HG03571 (cell line): ENCODE results near the gene FRMPD2.
"Not testable (repeated sequence)": the region's sequence is repeated elsewhere in the genome, so short reads cannot be mapped to it uniquely, and the experiment has no call there.

Source experiments
- ATAC-seq: cut with Tn5 transposase; IDR thresholded peaks from one replicate; pipeline ENCODE4 v1.9.1; 2021; ENCODE audit not compliant: unreplicated experiment

FRMPD2 gene

GRCh38 chr10:48206482-48207250 is 67.8 kb downstream of the FRMPD2 start:
- ATAC-seq, result no peak

GRCh38 chr10:48205918-48206317 is 68.6 kb downstream of the FRMPD2 start:
- no peak for ATAC-seq

- no peak for ATAC-seq
These were observed 74.7 kb downstream of the FRMPD2 start for GRCh38 chr10:48199580-48200377.

GRCh38 chr10:48197236-48197899 is 77.1 kb downstream of the FRMPD2 start:
- ATAC-seq, result no peak

- no peak for ATAC-seq
These were observed 78.7 kb downstream of the FRMPD2 start for GRCh38 chr10:48195803-48196202.

- no peak for ATAC-seq
These were observed 79.7 kb downstream of the FRMPD2 start for GRCh38 chr10:48194830-48195229.

- ATAC-seq, result no peak
These were observed 80.9 kb downstream of the FRMPD2 start for GRCh38 chr10:48193556-48193955.

GRCh38 chr10:48192881-48193450 is 81.5 kb downstream of the FRMPD2 start:
- no peak for ATAC-seq

GRCh38 chr10:48187713-48188485 is 86.6 kb downstream of the FRMPD2 start:
- no peak for ATAC-seq

GRCh38 chr10:48187126-48187525 is 87.4 kb downstream of the FRMPD2 start:
- no peak for ATAC-seq

GRCh38 chr10:48186264-48186804 is 88.2 kb downstream of the FRMPD2 start:
- ATAC-seq, result not testable (repeated sequence)

- no peak for ATAC-seq
These were observed 90.3 kb downstream of the FRMPD2 start for GRCh38 chr10:48184224-48184623.

- not testable (repeated sequence) for ATAC-seq
These were observed 101.8 kb downstream of the FRMPD2 start for GRCh38 chr10:48172715-48173114.

GRCh38 chr10:48160670-48161069 is 113.8 kb downstream of the FRMPD2 start:
- not testable (repeated sequence) for ATAC-seq

GRCh38 chr10:48160163-48160562 is 114.3 kb downstream of the FRMPD2 start:
- not testable (repeated sequence) for ATAC-seq

GRCh38 chr10:48154211-48155140 is 120.0 kb downstream of the FRMPD2 start:
- ATAC-seq, result not testable (repeated sequence)

- not testable (repeated sequence) for ATAC-seq
These were observed 126.9 kb downstream of the FRMPD2 start for GRCh38 chr10:48147643-48148042.

GRCh38 chr10:48143721-48144642 is 130.5 kb downstream of the FRMPD2 start:
- ATAC-seq, result not testable (repeated sequence)
